GM23338 (cell line): ENCODE data around the gene SIRT7. TPM values are rescaled to one million over a fixed set of nuclear protein-coding genes. Genes with fewer than 3 reads are reported as not detected.

Experiments
- ATAC-seq: fragments of 200-7000 bp; cut with Tn5 transposase; 3 replicates; pipeline ENCODE4 v1.9.1; 2020
- DNase-seq: peaks from one replicate; pipeline ENCODE4 v3.0.0-alpha.2; 2015; ENCODE audit warnings: low spot score
- H2AFZ ChIP-seq: fragments of 200-600 bp; sonication (generic); 2 replicates; pipeline ENCODE4 v1.8.0; 2016; ENCODE audit warnings: antibody characterized with exemption, mild to moderate bottlenecking, moderate library complexity
- H3F3A ChIP-seq: fragments of 200-600 bp; sonication (generic); replicated peaks from 2 replicates; pipeline ENCODE4 v1.8.0; 2017; ENCODE audit warnings: antibody characterized with exemption, mixed run types, low read depth
- H3K27ac ChIP-seq: fragments of 200-600 bp; sonication (generic); 2 replicates; pipeline ENCODE4 v1.6.1; 2016; ENCODE audit warnings: low read depth
- H3K27me3 ChIP-seq: fragments of 200-600 bp; sonication (generic); 2 replicates; pipeline ENCODE4 v1.8.0; 2016; ENCODE audit warnings: mild to moderate bottlenecking, mixed run types, moderate library complexity; ENCODE audit not compliant: insufficient read depth
- H3K36me3 ChIP-seq: fragments of 200-600 bp; sonication (generic); 2 replicates; pipeline ENCODE4 v1.8.0; 2016; ENCODE audit warnings: mild to moderate bottlenecking; ENCODE audit not compliant: insufficient read depth
- H3K4me1 ChIP-seq: fragments of 200-600 bp; sonication (generic); 2 replicates; pipeline ENCODE4 v1.8.0; 2016; ENCODE audit warnings: mild to moderate bottlenecking, moderate library complexity; ENCODE audit not compliant: insufficient read depth
- H3K4me2 ChIP-seq: fragments of 200-600 bp; sonication (generic); 2 replicates; pipeline ENCODE4 v1.7.1; 2017; ENCODE audit warnings: mixed run types
- H3K4me3 ChIP-seq: fragments of 200-600 bp; sonication (generic); 2 replicates; pipeline ENCODE4 v1.6.1; 2016; ENCODE audit warnings: mixed run types
- H3K79me2 ChIP-seq: fragments of 200-600 bp; sonication (generic); replicated peaks from 2 replicates; pipeline ENCODE4 v1.8.0; 2017; ENCODE audit warnings: mild to moderate bottlenecking; ENCODE audit not compliant: insufficient read depth
- H3K9me2 ChIP-seq: fragments of 200-600 bp; sonication (generic); 2 replicates; pipeline ENCODE4 v1.8.0; 2017; ENCODE audit not compliant: insufficient read depth
- H4K20me1 ChIP-seq: fragments of 200-600 bp; sonication (generic); replicated peaks from 2 replicates; pipeline ENCODE4 v1.8.0; 2017; ENCODE audit warnings: mild to moderate bottlenecking; ENCODE audit not compliant: insufficient read depth
- H3K27ac Mint-ChIP-seq: 2 replicates; pipeline ENCODE4 v1.8.0; 2020; ENCODE audit warnings: inconsistent platforms, mild to moderate bottlenecking, moderate library complexity, mixed read lengths
- H3K27me3 Mint-ChIP-seq: 3 replicates; pipeline ENCODE4 v1.8.0; 2022; ENCODE audit warnings: low read depth, mild to moderate bottlenecking, moderate library complexity, mixed read lengths, inconsistent platforms; ENCODE audit not compliant: insufficient read depth, poor library complexity
- H3K36me3 Mint-ChIP-seq: 3 replicates; pipeline ENCODE4 v1.8.0; 2021; ENCODE audit warnings: low read depth, mild to moderate bottlenecking, inconsistent platforms, moderate library complexity, mixed read lengths
- H3K4me1 Mint-ChIP-seq: 3 replicates; pipeline ENCODE4 v1.8.0; 2020; ENCODE audit warnings: mild to moderate bottlenecking, inconsistent platforms, mixed read lengths
- H3K4me3 Mint-ChIP-seq: 3 replicates; pipeline ENCODE4 v1.8.0; 2021; ENCODE audit warnings: moderate library complexity, mild to moderate bottlenecking, inconsistent platforms, mixed read lengths
- H3K9me3 Mint-ChIP-seq: 3 replicates; pipeline ENCODE4 v1.8.0; 2020; ENCODE audit warnings: moderate library complexity, mild to moderate bottlenecking, inconsistent platforms, mixed read lengths
- POLR2AphosphoS5 ChIP-seq: IDR thresholded peaks from 2 replicates; pipeline ENCODE4 v1.6.1; 2016; ENCODE audit warnings: antibody characterized with exemption, low read depth
- ZNF114 ChIP-seq: fragments of 250-450 bp; sonication (Bioruptor Pico); IDR thresholded peaks from 2 replicates; pipeline ENCODE4 v1.5.0; 2020; ENCODE audit warnings: mild to moderate bottlenecking, moderate library complexity
- polyA plus RNA-seq: library from polyadenylated mRNA; unstranded; fragments of >200 nt; fragmentation: Nextera tagmentation; extraction: Ambion mirVana; gene quantifications from 2 replicates; pipeline ENCODE4 v1.2.1, GENCODE V29; 2016
- total RNA-seq: library from RNA; depleted of rRNA; stranded (reverse); fragments of >200 nt; shearing (Covaris generic); gene quantifications from 2 replicates; pipeline ENCODE4 v1.2.3, GENCODE V29; 2014
- TF ChIP-seq, protein P1 (sequence below): fragments of 250-450 bp; sonication (Bioruptor Pico); IDR thresholded peaks from 2 replicates; pipeline ENCODE4 v1.5.0; 2020; ENCODE audit warnings: mild to moderate bottlenecking, moderate library complexity
- TF ChIP-seq, protein P2 (sequence below), 2 experiments: fragments of 200-600 bp in 1 of 2; sonication (generic) in 1 of 2; conservative IDR thresholded peaks; 2 replicates each; pipeline versions ENCODE4 v1.5.1 to v1.6.1; 2016 to 2017; ENCODE audit warnings: antibody characterized with exemption in 2 of 2, low read depth in 2 of 2, mild to moderate bottlenecking in 2 of 2, moderate library complexity in 1 of 2
- TF ChIP-seq, protein P3 (sequence below): IDR thresholded peaks from 2 replicates; pipeline ENCODE4 v1.6.1; 2016; ENCODE audit warnings: antibody characterized with exemption

Gene SIRT7
- total and polyA plus RNA-seq, 2 experiments from 2014 or later, result 16.3 to 20.8 TPM

DNA sequence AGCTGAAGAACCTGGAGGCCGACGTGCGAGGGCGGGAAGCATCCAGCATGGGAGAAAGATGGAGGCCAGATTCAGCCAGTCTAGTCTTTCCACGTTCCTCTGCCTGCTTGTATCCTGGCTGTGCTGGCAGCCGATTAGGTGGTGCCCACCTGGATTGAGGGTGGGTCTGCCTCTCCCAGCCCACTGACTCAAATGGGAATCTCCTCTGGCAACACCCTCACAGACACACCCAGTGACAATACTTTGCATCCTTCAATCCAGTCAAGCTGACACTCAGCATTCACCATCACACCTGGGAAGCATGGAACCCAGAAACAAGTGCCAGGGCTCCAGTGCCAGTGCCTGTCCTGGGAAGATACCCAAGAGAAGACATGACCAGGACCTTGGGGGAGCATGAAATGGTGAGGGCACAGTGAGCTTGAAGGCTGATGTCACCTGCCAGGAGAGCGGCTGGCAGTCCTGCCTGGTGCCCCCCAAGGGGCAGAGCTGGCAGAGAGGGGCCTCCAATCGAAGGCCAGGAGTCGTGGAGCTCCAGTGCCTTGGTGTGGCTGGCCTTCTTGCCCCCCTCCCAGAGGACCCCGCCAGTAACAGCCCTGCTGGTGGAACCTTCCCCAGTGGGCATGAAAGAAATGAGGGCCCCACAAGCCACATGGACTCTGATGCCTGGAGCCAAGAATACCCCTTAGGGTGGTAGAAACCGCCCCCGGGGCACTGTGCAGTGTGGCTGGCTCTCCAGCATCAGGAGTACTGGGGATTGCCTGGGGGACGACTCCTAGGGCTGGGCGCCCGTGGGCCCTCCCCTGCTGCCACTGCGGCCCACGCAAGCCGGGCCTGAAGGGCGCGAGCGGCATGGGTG is 16.6 kb downstream of the SIRT7 start:
- Mint-ChIP-seq H3K9me3 (no peaks in the 10 kb centered on the region), H3K27me3 (peaks cover 19% of the 10 kb centered on the region), H3K4me3 (peak overlapping the region; percentile 45; the same call in 2 of the 3 replicates), H3K4me1 (peaks cover 3% of the 10 kb centered on the region; the same call in 2 of the 3 replicates), H3K36me3 (peaks cover 26% of the 10 kb centered on the region), H3K27ac (no peak overlapping the region)
- peaks cover 15% of the 10 kb centered on the region for H3F3A ChIP-seq
- peak; percentile 6 for ATAC-seq
- no peak overlapping the region for H3K27ac ChIP-seq
- no peak overlapping the region for H2AFZ ChIP-seq
- H3K4me1 ChIP-seq, result no peaks in the 10 kb centered on the region; the same call in 1 of the 2 replicates
- DNase-seq, result no peak
- H3K36me3 ChIP-seq, result peaks cover 12% of the 10 kb centered on the region; the same call in 1 of the 2 replicates
- TF ChIP-seq POLR2AphosphoS5, result no peak
- TF ChIP-seq, protein P1, sequence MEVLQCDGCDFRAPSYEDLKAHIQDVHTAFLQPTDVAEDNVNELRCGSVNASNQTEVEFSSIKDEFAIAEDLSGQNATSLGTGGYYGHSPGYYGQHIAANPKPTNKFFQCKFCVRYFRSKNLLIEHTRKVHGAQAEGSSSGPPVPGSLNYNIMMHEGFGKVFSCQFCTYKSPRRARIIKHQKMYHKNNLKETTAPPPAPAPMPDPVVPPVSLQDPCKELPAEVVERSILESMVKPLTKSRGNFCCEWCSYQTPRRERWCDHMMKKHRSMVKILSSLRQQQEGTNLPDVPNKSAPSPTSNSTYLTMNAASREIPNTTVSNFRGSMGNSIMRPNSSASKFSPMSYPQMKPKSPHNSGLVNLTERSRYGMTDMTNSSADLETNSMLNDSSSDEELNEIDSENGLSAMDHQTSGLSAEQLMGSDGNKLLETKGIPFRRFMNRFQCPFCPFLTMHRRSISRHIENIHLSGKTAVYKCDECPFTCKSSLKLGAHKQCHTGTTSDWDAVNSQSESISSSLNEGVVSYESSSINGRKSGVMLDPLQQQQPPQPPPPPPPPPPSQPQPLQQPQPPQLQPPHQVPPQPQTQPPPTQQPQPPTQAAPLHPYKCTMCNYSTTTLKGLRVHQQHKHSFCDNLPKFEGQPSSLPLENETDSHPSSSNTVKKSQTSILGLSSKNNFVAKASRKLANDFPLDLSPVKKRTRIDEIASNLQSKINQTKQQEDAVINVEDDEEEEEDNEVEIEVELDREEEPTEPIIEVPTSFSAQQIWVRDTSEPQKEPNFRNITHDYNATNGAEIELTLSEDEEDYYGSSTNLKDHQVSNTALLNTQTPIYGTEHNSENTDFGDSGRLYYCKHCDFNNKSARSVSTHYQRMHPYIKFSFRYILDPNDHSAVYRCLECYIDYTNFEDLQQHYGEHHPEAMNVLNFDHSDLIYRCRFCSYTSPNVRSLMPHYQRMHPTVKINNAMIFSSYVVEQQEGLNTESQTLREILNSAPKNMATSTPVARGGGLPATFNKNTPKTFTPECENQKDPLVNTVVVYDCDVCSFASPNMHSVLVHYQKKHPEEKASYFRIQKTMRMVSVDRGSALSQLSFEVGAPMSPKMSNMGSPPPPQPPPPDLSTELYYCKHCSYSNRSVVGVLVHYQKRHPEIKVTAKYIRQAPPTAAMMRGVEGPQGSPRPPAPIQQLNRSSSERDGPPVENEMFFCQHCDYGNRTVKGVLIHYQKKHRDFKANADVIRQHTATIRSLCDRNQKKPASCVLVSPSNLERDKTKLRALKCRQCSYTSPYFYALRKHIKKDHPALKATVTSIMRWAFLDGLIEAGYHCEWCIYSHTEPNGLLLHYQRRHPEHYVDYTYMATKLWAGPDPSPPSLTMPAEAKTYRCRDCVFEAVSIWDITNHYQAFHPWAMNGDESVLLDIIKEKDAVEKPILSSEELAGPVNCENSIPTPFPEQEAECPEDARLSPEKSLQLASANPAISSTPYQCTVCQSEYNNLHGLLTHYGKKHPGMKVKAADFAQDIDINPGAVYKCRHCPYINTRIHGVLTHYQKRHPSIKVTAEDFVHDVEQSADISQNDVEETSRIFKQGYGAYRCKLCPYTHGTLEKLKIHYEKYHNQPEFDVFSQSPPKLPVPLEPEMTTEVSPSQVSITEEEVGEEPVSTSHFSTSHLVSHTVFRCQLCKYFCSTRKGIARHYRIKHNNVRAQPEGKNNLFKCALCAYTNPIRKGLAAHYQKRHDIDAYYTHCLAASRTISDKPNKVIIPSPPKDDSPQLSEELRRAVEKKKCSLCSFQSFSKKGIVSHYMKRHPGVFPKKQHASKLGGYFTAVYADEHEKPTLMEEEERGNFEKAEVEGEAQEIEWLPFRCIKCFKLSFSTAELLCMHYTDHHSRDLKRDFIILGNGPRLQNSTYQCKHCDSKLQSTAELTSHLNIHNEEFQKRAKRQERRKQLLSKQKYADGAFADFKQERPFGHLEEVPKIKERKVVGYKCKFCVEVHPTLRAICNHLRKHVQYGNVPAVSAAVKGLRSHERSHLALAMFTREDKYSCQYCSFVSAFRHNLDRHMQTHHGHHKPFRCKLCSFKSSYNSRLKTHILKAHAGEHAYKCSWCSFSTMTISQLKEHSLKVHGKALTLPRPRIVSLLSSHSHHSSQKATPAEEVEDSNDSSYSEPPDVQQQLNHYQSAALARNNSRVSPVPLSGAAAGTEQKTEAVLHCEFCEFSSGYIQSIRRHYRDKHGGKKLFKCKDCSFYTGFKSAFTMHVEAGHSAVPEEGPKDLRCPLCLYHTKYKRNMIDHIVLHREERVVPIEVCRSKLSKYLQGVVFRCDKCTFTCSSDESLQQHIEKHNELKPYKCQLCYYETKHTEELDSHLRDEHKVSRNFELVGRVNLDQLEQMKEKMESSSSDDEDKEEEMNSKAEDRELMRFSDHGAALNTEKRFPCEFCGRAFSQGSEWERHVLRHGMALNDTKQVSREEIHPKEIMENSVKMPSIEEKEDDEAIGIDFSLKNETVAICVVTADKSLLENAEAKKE (CRISPR knock-in tag), result no peak
- TF ChIP-seq, protein P2, sequence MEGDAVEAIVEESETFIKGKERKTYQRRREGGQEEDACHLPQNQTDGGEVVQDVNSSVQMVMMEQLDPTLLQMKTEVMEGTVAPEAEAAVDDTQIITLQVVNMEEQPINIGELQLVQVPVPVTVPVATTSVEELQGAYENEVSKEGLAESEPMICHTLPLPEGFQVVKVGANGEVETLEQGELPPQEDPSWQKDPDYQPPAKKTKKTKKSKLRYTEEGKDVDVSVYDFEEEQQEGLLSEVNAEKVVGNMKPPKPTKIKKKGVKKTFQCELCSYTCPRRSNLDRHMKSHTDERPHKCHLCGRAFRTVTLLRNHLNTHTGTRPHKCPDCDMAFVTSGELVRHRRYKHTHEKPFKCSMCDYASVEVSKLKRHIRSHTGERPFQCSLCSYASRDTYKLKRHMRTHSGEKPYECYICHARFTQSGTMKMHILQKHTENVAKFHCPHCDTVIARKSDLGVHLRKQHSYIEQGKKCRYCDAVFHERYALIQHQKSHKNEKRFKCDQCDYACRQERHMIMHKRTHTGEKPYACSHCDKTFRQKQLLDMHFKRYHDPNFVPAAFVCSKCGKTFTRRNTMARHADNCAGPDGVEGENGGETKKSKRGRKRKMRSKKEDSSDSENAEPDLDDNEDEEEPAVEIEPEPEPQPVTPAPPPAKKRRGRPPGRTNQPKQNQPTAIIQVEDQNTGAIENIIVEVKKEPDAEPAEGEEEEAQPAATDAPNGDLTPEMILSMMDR (conservative IDR thresholded peaks at IDR 0.05; ENCODE audit: low read depth in 2 of 2), result no peak
- TF ChIP-seq, protein P3, sequence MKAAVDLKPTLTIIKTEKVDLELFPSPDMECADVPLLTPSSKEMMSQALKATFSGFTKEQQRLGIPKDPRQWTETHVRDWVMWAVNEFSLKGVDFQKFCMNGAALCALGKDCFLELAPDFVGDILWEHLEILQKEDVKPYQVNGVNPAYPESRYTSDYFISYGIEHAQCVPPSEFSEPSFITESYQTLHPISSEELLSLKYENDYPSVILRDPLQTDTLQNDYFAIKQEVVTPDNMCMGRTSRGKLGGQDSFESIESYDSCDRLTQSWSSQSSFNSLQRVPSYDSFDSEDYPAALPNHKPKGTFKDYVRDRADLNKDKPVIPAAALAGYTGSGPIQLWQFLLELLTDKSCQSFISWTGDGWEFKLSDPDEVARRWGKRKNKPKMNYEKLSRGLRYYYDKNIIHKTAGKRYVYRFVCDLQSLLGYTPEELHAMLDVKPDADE, result no peak
- TF ChIP-seq ZNF114 (CRISPR knock-in tag), result no peak
- peaks cover 18% of the 10 kb centered on the region for H3K27me3 ChIP-seq
- peak overlapping the region; percentile 85 for H3K4me2 ChIP-seq
- H3K79me2 ChIP-seq, result no peaks in the 10 kb centered on the region
- H3K4me3 ChIP-seq, result peak overlapping the region; percentile 60
- H3K9me2 ChIP-seq, result no peaks in the 10 kb centered on the region
- H4K20me1 ChIP-seq, result 0 out of 2 replicates have a peak, but pooled peaks cover 4% of the 10 kb centered on the region
